Measurements from ENCODE around the gene KCNQ1. TPM values are rescaled to one million over a fixed set of nuclear protein-coding genes. Genes with fewer than 3 reads are reported as not detected.

Gene KCNQ1
- total RNA-seq, 1 donor from 2014 or later: 0.07 TPM

- DNase-seq (ENCODE audit: low read depth, low spot score): no peak
Observed at GRCh38 chr11:2849994-2850770, 405.4 kb downstream of the KCNQ1 start.

- DNase-seq (ENCODE audit: low read depth, low spot score): no peak
Observed at GRCh38 chr11:2853401-2853800, 408.6 kb downstream of the KCNQ1 start.

GRCh38 chr11:2853997-2854560, 409.3 kb downstream of the KCNQ1 start:
- DNase-seq (ENCODE audit: low read depth, low spot score): no peak

GRCh38 chr11:2855162-2855561, 410.4 kb downstream of the KCNQ1 start:
- DNase-seq (ENCODE audit: low read depth, low spot score): no peak

- no peak for DNase-seq (ENCODE audit: low read depth, low spot score)
Observed at GRCh38 chr11:2857276-2857675, 412.5 kb downstream of the KCNQ1 start.

GRCh38 chr11:2857918-2858317, 413.1 kb downstream of the KCNQ1 start:
- DNase-seq (ENCODE audit: low read depth, low spot score): no peak

- no peak for DNase-seq (ENCODE audit: low read depth, low spot score)
Observed at GRCh38 chr11:2858995-2859698, 414.3 kb downstream of the KCNQ1 start.

- DNase-seq (ENCODE audit: low read depth, low spot score): no peak
Observed at GRCh38 chr11:2859699-2860037, 414.9 kb downstream of the KCNQ1 start.

GRCh38 chr11:2860636-2861035, 415.8 kb downstream of the KCNQ1 start:
- no peak for DNase-seq (ENCODE audit: low read depth, low spot score)

GRCh38 chr11:2862395-2863275, 417.8 kb downstream of the KCNQ1 start:
- no peak for DNase-seq (ENCODE audit: low read depth, low spot score)

GRCh38 chr11:2863276-2863618, 418.4 kb downstream of the KCNQ1 start:
- DNase-seq (ENCODE audit: low read depth, low spot score): no peak

- no peak for DNase-seq (ENCODE audit: low read depth, low spot score)
Observed at GRCh38 chr11:2864901-2865300, 420.1 kb downstream of the KCNQ1 start.

- DNase-seq (ENCODE audit: low read depth, low spot score): no peak
Observed at GRCh38 chr11:2865922-2866577, 421.2 kb downstream of the KCNQ1 start.

GRCh38 chr11:2867142-2867541, 422.3 kb downstream of the KCNQ1 start:
- DNase-seq (ENCODE audit: low read depth, low spot score): no peak

GRCh38 chr11:2867722-2868505, 423.1 kb downstream of the KCNQ1 start:
- DNase-seq (ENCODE audit: low read depth, low spot score): no peak

- no peak for DNase-seq (ENCODE audit: low read depth, low spot score)
Observed at GRCh38 chr11:2868506-2869133, 423.8 kb downstream of the KCNQ1 start.

GRCh38 chr11:2869134-2869526, 424.3 kb downstream of the KCNQ1 start:
- DNase-seq (ENCODE audit: low read depth, low spot score): no peak

- DNase-seq (ENCODE audit: low read depth, low spot score): no peak
Observed at GRCh38 chr11:2869561-2870427, 425.0 kb downstream of the KCNQ1 start.

- no peak for DNase-seq (ENCODE audit: low read depth, low spot score)
Observed at GRCh38 chr11:2870460-2870859, 425.7 kb downstream of the KCNQ1 start.

Measured in pulmonary artery endothelial cell (primary cell).